T-helper 2 cell (primary cell): ENCODE results near the gene SLC43A3.
"Not testable (repeated sequence)": the region's sequence is repeated elsewhere in the genome, so short reads cannot be mapped to it uniquely, and the experiment has no call there.

Source experiments
- DNase-seq, 5 experiments: peaks; one replicate each; pipeline versions ENCODE4 v3.0.0 to v3.0.0-alpha.2; 2012 to 2022

The SLC43A3 gene

GRCh38 chr11:57405271-57405860 lies 21.6 kb downstream of the SLC43A3 start:
- no peak for DNase-seq

GRCh38 chr11:57403802-57404147 lies 23.1 kb downstream of the SLC43A3 start:
- DNase-seq: no peak

- DNase-seq: not testable (repeated sequence)
Measured at GRCh38 chr11:57403003-57403801, 23.7 kb downstream of the SLC43A3 start.

- no peak for DNase-seq
Measured at GRCh38 chr11:57402188-57403002, 24.5 kb downstream of the SLC43A3 start.

GRCh38 chr11:57399972-57400578 lies 26.8 kb downstream of the SLC43A3 start:
- DNase-seq: no peak

GRCh38 chr11:57399221-57399620 lies 27.7 kb downstream of the SLC43A3 start:
- no peak for DNase-seq

- no peak for DNase-seq
Measured at GRCh38 chr11:57397394-57397990, 29.4 kb downstream of the SLC43A3 start.

- no peak for DNase-seq
Measured at GRCh38 chr11:57396744-57397143, 30.2 kb downstream of the SLC43A3 start.

- no peak for DNase-seq
Measured at GRCh38 chr11:57395905-57396623, 30.9 kb downstream of the SLC43A3 start.

GRCh38 chr11:57394203-57394965 lies 32.5 kb downstream of the SLC43A3 start:
- no peak for DNase-seq

GRCh38 chr11:57392763-57393105 lies 34.2 kb downstream of the SLC43A3 start:
- no peak for DNase-seq

- no peak for DNase-seq
Measured at GRCh38 chr11:57392066-57392762, 34.7 kb downstream of the SLC43A3 start.

GRCh38 chr11:57391539-57391938 lies 35.4 kb downstream of the SLC43A3 start:
- DNase-seq: no peak

GRCh38 chr11:57391111-57391510 lies 35.8 kb downstream of the SLC43A3 start:
- DNase-seq: no peak

- no peak for DNase-seq
Measured at GRCh38 chr11:57390535-57390934, 36.4 kb downstream of the SLC43A3 start, which contains the start of gene PRG2. PRG2 (minus strand) TSS chr11:57390650; CDS start chr11:57389944, 706 bp downstream.

GRCh38 chr11:57387289-57388030 lies 39.5 kb downstream of the SLC43A3 start:
- no peak for DNase-seq

GRCh38 chr11:57386178-57386940 lies 40.6 kb downstream of the SLC43A3 start:
- no peak for DNase-seq

- no peak for DNase-seq
Measured at GRCh38 chr11:57380975-57381374, 45.9 kb downstream of the SLC43A3 start, which contains the start of gene PRG3. PRG3 (minus strand) TSS chr11:57381150; CDS start chr11:57380708, 442 bp downstream.

- no peak for DNase-seq
Measured at GRCh38 chr11:57379732-57380131, 47.2 kb downstream of the SLC43A3 start.
